H9 (cell line): ENCODE data around the gene TACC2. TPM values are rescaled to one million over a fixed set of nuclear protein-coding genes. Genes with fewer than 3 reads are reported as not detected.

Source experiments
- DNase-seq: peaks from one replicate; pipeline ENCODE4 v3.0.0-alpha.2; 2017
- H2AFZ ChIP-seq: one replicate; pipeline ENCODE4 v1.6.1; 2013; ENCODE audit warnings: mild to moderate bottlenecking, low read length, control low read depth, moderate library complexity
- H2AK5ac ChIP-seq: 2 replicates; pipeline ENCODE4 v1.6.1; 2013; ENCODE audit warnings: low read length, control low read depth, mixed read lengths; ENCODE audit not compliant: insufficient read length
- H2BK120ac ChIP-seq: one replicate; pipeline ENCODE4 v1.6.1; 2013; ENCODE audit warnings: low read depth, mild to moderate bottlenecking, low read length, control low read depth, inconsistent platforms; ENCODE audit not compliant: poor library complexity, severe bottlenecking
- H2BK12ac ChIP-seq: 2 replicates; pipeline ENCODE4 v1.6.1; 2013; ENCODE audit warnings: low read length, control low read depth, mixed read lengths, low read depth; ENCODE audit not compliant: insufficient read length
- H2BK15ac ChIP-seq: 2 replicates; pipeline ENCODE4 v1.6.1; 2013; ENCODE audit warnings: low read depth, low read length, control low read depth
- H2BK20ac ChIP-seq: one replicate; pipeline ENCODE4 v1.6.1; 2013; ENCODE audit warnings: low read depth, mild to moderate bottlenecking, low read length, control low read depth, inconsistent platforms; ENCODE audit not compliant: poor library complexity, severe bottlenecking
- H2BK5ac ChIP-seq: 2 replicates; pipeline ENCODE4 v1.6.1; 2013; ENCODE audit warnings: low read length, control low read depth, mixed read lengths; ENCODE audit not compliant: insufficient read length
- H3K14ac ChIP-seq: 2 replicates; pipeline ENCODE4 v1.6.1; 2013; ENCODE audit warnings: low read length, control low read depth; ENCODE audit not compliant: insufficient read depth
- H3K18ac ChIP-seq: 2 replicates; pipeline ENCODE4 v1.6.1; 2013; ENCODE audit warnings: low read depth, mild to moderate bottlenecking, mixed read lengths, low read length, control low read depth; ENCODE audit not compliant: insufficient read length
- H3K23ac ChIP-seq: 2 replicates; pipeline ENCODE4 v1.6.1; 2013; ENCODE audit warnings: low read length, control low read depth, mixed read lengths, low read depth; ENCODE audit not compliant: insufficient read length
- H3K23me2 ChIP-seq: 2 replicates; pipeline ENCODE4 v1.6.1; 2013; ENCODE audit warnings: low read depth, mild to moderate bottlenecking, mixed read lengths, low read length, control low read depth; ENCODE audit not compliant: insufficient read length, poor library complexity, severe bottlenecking
- H3K27ac ChIP-seq: 2 replicates; pipeline ENCODE4 v1.5.1; 2013; ENCODE audit warnings: low read length, control low read depth, mixed read lengths, low read depth; ENCODE audit not compliant: insufficient read length
- H3K27me3 ChIP-seq: 2 replicates; pipeline ENCODE4 v1.6.1; 2013; ENCODE audit warnings: low read length, control low read depth, inconsistent platforms; ENCODE audit not compliant: insufficient read depth
- H3K4ac ChIP-seq: 2 replicates; pipeline ENCODE4 v1.6.1; 2013; ENCODE audit warnings: low read depth, mild to moderate bottlenecking, control low read depth, inconsistent platforms, low read length, moderate library complexity
- H3K4me1 ChIP-seq: 2 replicates; pipeline ENCODE4 v1.6.1; 2013; ENCODE audit warnings: low read length, control low read depth, inconsistent platforms; ENCODE audit not compliant: insufficient read depth
- H3K4me2 ChIP-seq: 2 replicates; pipeline ENCODE4 v1.6.1; 2013; ENCODE audit warnings: low read length, control low read depth, mixed read lengths; ENCODE audit not compliant: insufficient read length, insufficient read depth
- H3K56ac ChIP-seq: 2 replicates; pipeline ENCODE4 v1.6.1; 2013; ENCODE audit warnings: low read depth, mild to moderate bottlenecking, mixed read lengths, low read length, control low read depth; ENCODE audit not compliant: insufficient read length
- H3K79me1 ChIP-seq: 2 replicates; pipeline ENCODE4 v1.6.1; 2013; ENCODE audit warnings: low read depth, mild to moderate bottlenecking, moderate library complexity, low read length, control low read depth, inconsistent platforms; ENCODE audit not compliant: insufficient read depth, poor library complexity, severe bottlenecking
- H3K79me2 ChIP-seq: 2 replicates; pipeline ENCODE4 v1.6.1; 2013; ENCODE audit warnings: low read length, control low read depth, inconsistent platforms; ENCODE audit not compliant: insufficient read depth
- H3K9ac ChIP-seq: 2 replicates; pipeline ENCODE4 v1.6.1; 2013; ENCODE audit warnings: low read length, control low read depth, mixed read lengths; ENCODE audit not compliant: insufficient read length; ENCODE audit errors: extremely low read depth
- H3K9me3 ChIP-seq: one replicate; pipeline ENCODE4 v1.6.1; 2013; ENCODE audit warnings: low read depth, low read length, inconsistent platforms; ENCODE audit not compliant: control insufficient read depth
- H3T11ph ChIP-seq: one replicate; pipeline ENCODE4 v1.6.1; 2013; ENCODE audit warnings: mild to moderate bottlenecking, low read length, control low read depth, inconsistent platforms
- H4K20me1 ChIP-seq: one replicate; pipeline ENCODE4 v1.6.1; 2013; ENCODE audit not compliant: control insufficient read depth, insufficient read length, insufficient read depth
- H4K5ac ChIP-seq: 2 replicates; pipeline ENCODE4 v1.6.1; 2013; ENCODE audit warnings: low read depth, mild to moderate bottlenecking, mixed read lengths, low read length, control low read depth; ENCODE audit not compliant: insufficient read length
- H4K8ac ChIP-seq: replicated peaks from 2 replicates; pipeline ENCODE4 v1.6.1; 2013; ENCODE audit warnings: low read length, control low read depth, mixed read lengths, low read depth; ENCODE audit not compliant: insufficient read length
- H4K91ac ChIP-seq: 2 replicates; pipeline ENCODE4 v1.6.1; 2013; ENCODE audit warnings: low read depth, mild to moderate bottlenecking, moderate library complexity, mixed read lengths, low read length, control low read depth; ENCODE audit not compliant: insufficient read length
- H3K27ac Mint-ChIP-seq, 3 experiments: 2 replicates in 2 of 3; 3 replicates in 1 of 3; pipeline ENCODE4 v1.8.0; 2020 to 2021; ENCODE audit warnings: mixed read lengths in 3 of 3, mild to moderate bottlenecking in 1 of 3, moderate library complexity in 1 of 3
- H3K27me3 Mint-ChIP-seq: 2 replicates; pipeline ENCODE4 v1.8.0; 2021; ENCODE audit warnings: low read depth, mild to moderate bottlenecking, moderate library complexity, mixed read lengths
- H3K36me3 Mint-ChIP-seq, 3 experiments: 2 replicates in 2 of 3; 3 replicates in 1 of 3; pipeline ENCODE4 v1.8.0; 2020 to 2021; ENCODE audit warnings: low read depth in 3 of 3, mixed read lengths in 3 of 3; ENCODE audit not compliant: insufficient read depth in 1 of 3
- H3K4me1 Mint-ChIP-seq, 2 experiments: 2 replicates each; pipeline ENCODE4 v1.8.0; 2020; ENCODE audit warnings: mixed read lengths in 2 of 2
- H3K4me3 Mint-ChIP-seq, 2 experiments: 2 replicates in 1 of 2; 3 replicates in 1 of 2; pipeline ENCODE4 v1.8.0; 2020 to 2021; ENCODE audit warnings: mild to moderate bottlenecking in 2 of 2, mixed read lengths in 2 of 2, moderate library complexity in 1 of 2
- H3K9me3 Mint-ChIP-seq, 2 experiments: 2 replicates in 1 of 2; 3 replicates in 1 of 2; pipeline ENCODE4 v1.8.0; 2020; ENCODE audit warnings: mild to moderate bottlenecking in 2 of 2, mixed read lengths in 2 of 2, moderate library complexity in 1 of 2
- CTCF ChIP-seq: fragments of 200-600 bp; sonication (generic); conservative IDR thresholded peaks from 3 replicates; pipeline ENCODE4 v1.8.0; 2021; ENCODE audit warnings: antibody characterized with exemption, mild to moderate bottlenecking
- WGBS: extraction: QIAGEN DNeasy Blood & Tissue Kit; methylation state at CpG from one replicate; pipeline ENCODE4 v1.1.7; 2013; ENCODE audit warnings: missing lambda C conversion rate, low lambda C conversion rate, mixed read lengths; ENCODE audit not compliant: insufficient read length; ENCODE audit errors: extremely low coverage; 5-methylcytosine and 5-hydroxymethylcytosine counted together
- total RNA-seq: library from RNA; stranded (reverse); gene quantifications from 2 replicates; pipeline ENCODE4 v1.2.1, GENCODE V29; 2021

TACC2 gene
- total RNA-seq, 1 experiment from 2014 or later: 58.1 TPM

DNA sequence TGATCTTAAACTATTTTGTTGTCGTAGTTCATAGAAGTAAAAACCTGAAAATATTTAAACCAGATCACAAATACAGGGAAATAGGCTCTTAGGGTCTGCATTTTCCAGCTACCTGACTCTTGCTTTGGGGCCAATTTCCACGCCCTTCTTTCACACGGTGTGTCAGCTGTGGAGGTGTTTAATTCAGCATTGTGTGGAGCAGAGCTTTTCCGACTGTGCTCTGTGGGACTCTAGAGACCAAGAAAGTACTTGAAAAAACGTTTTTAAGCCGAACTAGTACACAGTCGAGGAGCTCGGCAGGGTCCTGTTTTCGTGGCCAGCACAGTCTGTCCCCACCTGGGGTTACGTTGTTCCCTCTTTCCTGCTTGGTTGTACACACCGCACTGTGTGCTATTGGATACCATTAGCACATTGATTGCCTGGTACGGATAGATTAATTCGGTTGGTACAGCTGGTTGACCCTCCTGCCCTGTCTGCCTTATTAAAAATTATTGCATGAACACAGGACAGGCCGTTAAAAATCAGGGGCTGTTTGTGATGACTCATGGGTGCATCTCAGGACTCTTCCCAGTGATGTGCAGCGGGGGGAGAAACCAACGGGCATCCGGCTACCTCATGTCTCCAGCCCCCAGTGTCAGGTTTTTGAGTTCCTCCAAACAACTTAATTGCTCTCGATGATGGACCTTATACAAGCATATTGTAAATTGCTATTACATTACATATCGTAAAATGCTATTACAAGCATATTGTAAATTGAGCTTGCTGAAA is 201.4 kb downstream of the TACC2 start:
- H2BK120ac ChIP-seq: no peak overlapping the region
- no peak overlapping the region for H3K27ac ChIP-seq
- no peaks in the 10 kb centered on the region for H4K20me1 ChIP-seq
- no peak overlapping the region for H2AK5ac ChIP-seq
- peaks cover 9% of the 10 kb centered on the region; the same call in 1 of the 2 replicates for H3K4me1 ChIP-seq
- H3K4me1 Mint-ChIP-seq: peaks cover 63 to 65% of the 10 kb centered on the region in 2 experiments
- no peaks in the 10 kb centered on the region for H3K9me3 ChIP-seq
- H3K27ac Mint-ChIP-seq: peak overlapping the region in 1 of 3 experiments; percentile 78; a peak in 3 of 7 replicates
- H3T11ph ChIP-seq: no peak overlapping the region
- no peak overlapping the region for H3K4ac ChIP-seq
- peaks cover 10 to 16% (median 11%) of the 10 kb centered on the region in 3 experiments; a peak in 6 of 7 replicates for H3K36me3 Mint-ChIP-seq
- no peak overlapping the region for H4K5ac ChIP-seq
- H2BK15ac ChIP-seq: no peak overlapping the region
- H3K14ac ChIP-seq: no peak overlapping the region
- peaks cover 5% of the 10 kb centered on the region for H3K79me1 ChIP-seq
- H3K9ac ChIP-seq: no peak overlapping the region
- H3K79me2 ChIP-seq: peaks cover 21% of the 10 kb centered on the region; the same call in 1 of the 2 replicates
- no peaks in the 10 kb centered on the region for H3K27me3 ChIP-seq
- no peak for DNase-seq
- H2BK12ac ChIP-seq: no peak overlapping the region
- H3K27me3 Mint-ChIP-seq: no peaks in the 10 kb centered on the region
- no peak overlapping the region for H4K8ac ChIP-seq
- H3K4me3 Mint-ChIP-seq: no peak overlapping the region
- H3K9me3 Mint-ChIP-seq: no peaks in the 10 kb centered on the region; a peak in 1 of 5 replicates
- no peak for TF ChIP-seq CTCF
- no peak overlapping the region for H3K18ac ChIP-seq
- no peak overlapping the region for H3K23ac ChIP-seq
- peak overlapping the region; percentile 13 for H2BK5ac ChIP-seq
- no peak overlapping the region for H3K56ac ChIP-seq
- H4K91ac ChIP-seq: no peak overlapping the region
- no peak overlapping the region for H2BK20ac ChIP-seq
- no CpG with 5 or more reads among the region's 19 CpGs for WGBS
- no peak overlapping the region for H2AFZ ChIP-seq
- peaks cover 2% of the 10 kb centered on the region for H3K23me2 ChIP-seq
- H3K4me2 ChIP-seq: no peak overlapping the region
